Activated T-cell treated with anti-CD3 and anti-CD28 coated beads, Interleukin-2, amount 50 U/mL, for 24 hours (primary cell): Measurements from ENCODE around the gene CELF3.
A peak's percentile ranks its signal among the peaks of the same experiment; 100 is the strongest.
"Not testable (repeated sequence)": the region's sequence is repeated elsewhere in the genome, so short reads cannot be mapped to it uniquely, and the experiment has no call there.

Source experiments
- DNase-seq: peaks from one replicate; pipeline ENCODE4 v3.0.0-alpha.2; 2020
- H3K27ac Mint-ChIP-seq: 2 replicates; pipeline ENCODE4 v1.8.0; 2020; ENCODE audit warnings: mild to moderate bottlenecking, mixed read lengths
- H3K27me3 Mint-ChIP-seq: 2 replicates; pipeline ENCODE4 v1.8.0; 2020; ENCODE audit warnings: mixed read lengths
- H3K36me3 Mint-ChIP-seq: 2 replicates; pipeline ENCODE4 v1.8.0; 2020; ENCODE audit warnings: low read depth, mixed read lengths
- H3K4me1 Mint-ChIP-seq: 2 replicates; pipeline ENCODE4 v1.8.0; 2020; ENCODE audit warnings: low read depth, mixed read lengths
- H3K4me3 Mint-ChIP-seq: 2 replicates; pipeline ENCODE4 v1.8.0; 2020; ENCODE audit warnings: mild to moderate bottlenecking, moderate library complexity, mixed read lengths
- H3K9me3 Mint-ChIP-seq: 2 replicates; pipeline ENCODE4 v1.8.0; 2020; ENCODE audit warnings: mixed read lengths

Gene CELF3

GRCh38 chr1:151716771-151717631, at the start of gene CELF3:
CELF3 (minus strand) TSS chr1:151716803; CDS start chr1:151716020, 783 bp downstream.
- no peak within 1 kb of the TSS for H3K4me3 Mint-ChIP-seq
- no peak within 1 kb of the TSS for H3K27ac Mint-ChIP-seq
- H3K4me1 Mint-ChIP-seq: peaks cover 27% of the 10 kb centered on the region
- peaks cover 84% of the 10 kb centered on the region for H3K27me3 Mint-ChIP-seq
- H3K36me3 Mint-ChIP-seq: no peaks in the 10 kb centered on the region
- DNase-seq: no peak
- H3K9me3 Mint-ChIP-seq: no peaks in the 10 kb centered on the region

- Mint-ChIP-seq H3K4me1 (peaks cover 29% of the 10 kb centered on the region), H3K27me3 (no peaks in the 10 kb centered on the region), H3K36me3 (peaks cover 47% of the 10 kb centered on the region), H3K27ac (peak overlapping the region; percentile 91), H3K4me3 (peak overlapping the region; percentile 94), H3K9me3 (no peaks in the 10 kb centered on the region)
- no peak for DNase-seq
Measured at GRCh38 chr1:151763990-151764389, 47.4 kb upstream of the CELF3 start.

GRCh38 chr1:151762941-151763921, 46.6 kb upstream of the CELF3 start, which contains the start of gene MRPL9:
MRPL9 (minus strand) TSS chr1:151763496; CDS start chr1:151763479, 17 bp downstream.
- Mint-ChIP-seq H3K27ac (peak within 1 kb of the TSS; percentile 91), H3K27me3 (no peaks in the 10 kb centered on the region), H3K9me3 (no peaks in the 10 kb centered on the region), H3K4me3 (peak within 1 kb of the TSS; percentile 94), H3K4me1 (peaks cover 27% of the 10 kb centered on the region), H3K36me3 (peaks cover 53% of the 10 kb centered on the region)
- DNase-seq: peak; percentile 92

- Mint-ChIP-seq H3K4me1 (peaks cover 40% of the 10 kb centered on the region), H3K9me3 (no peaks in the 10 kb centered on the region), H3K27ac (peak overlapping the region; percentile 91), H3K27me3 (no peaks in the 10 kb centered on the region), H3K4me3 (no peak overlapping the region), H3K36me3 (peaks cover 76% of the 10 kb centered on the region)
- no peak for DNase-seq
Measured at GRCh38 chr1:151760597-151761385, 44.2 kb upstream of the CELF3 start.

GRCh38 chr1:151759241-151759640, 42.6 kb upstream of the CELF3 start:
- peaks cover 87% of the 10 kb centered on the region for H3K36me3 Mint-ChIP-seq
- no peak for DNase-seq
- H3K27me3 Mint-ChIP-seq: no peaks in the 10 kb centered on the region
- peaks cover 36% of the 10 kb centered on the region for H3K4me1 Mint-ChIP-seq
- no peaks in the 10 kb centered on the region for H3K9me3 Mint-ChIP-seq
- H3K4me3 Mint-ChIP-seq: no peak overlapping the region
- H3K27ac Mint-ChIP-seq: peak overlapping the region; percentile 51

- H3K9me3 Mint-ChIP-seq: no peaks in the 10 kb centered on the region
- DNase-seq: no peak
- peaks cover 18% of the 10 kb centered on the region for H3K4me1 Mint-ChIP-seq
- H3K4me3 Mint-ChIP-seq: no peak overlapping the region
- peak overlapping the region; percentile 72 for H3K27ac Mint-ChIP-seq
- H3K36me3 Mint-ChIP-seq: peaks cover 68% of the 10 kb centered on the region
- H3K27me3 Mint-ChIP-seq: peaks cover 4% of the 10 kb centered on the region
Measured at GRCh38 chr1:151756291-151756690, 39.7 kb upstream of the CELF3 start.

GRCh38 chr1:151741516-151741915, 24.9 kb upstream of the CELF3 start:
- no peak for DNase-seq
- Mint-ChIP-seq H3K4me1 (peaks cover 2% of the 10 kb centered on the region), H3K27me3 (no peaks in the 10 kb centered on the region), H3K4me3 (no peak overlapping the region), H3K9me3 (peaks cover 11% of the 10 kb centered on the region), H3K27ac (no peak overlapping the region), H3K36me3 (no peaks in the 10 kb centered on the region)

GRCh38 chr1:151739590-151740355, 23.2 kb upstream of the CELF3 start:
- peaks cover 2% of the 10 kb centered on the region for H3K4me1 Mint-ChIP-seq

GRCh38 chr1:151737479-151737878, 20.9 kb upstream of the CELF3 start:
- Mint-ChIP-seq H3K9me3 (peaks cover 11% of the 10 kb centered on the region), H3K4me3 (no peak overlapping the region), H3K27me3 (peaks cover 6% of the 10 kb centered on the region), H3K27ac (no peak overlapping the region), H3K36me3 (no peaks in the 10 kb centered on the region), H3K4me1 (peaks cover 2% of the 10 kb centered on the region)
- DNase-seq: no peak

More at GRCh38 chr1:151739590-151740355, 23.2 kb upstream of the CELF3 start:
- Mint-ChIP-seq H3K36me3 (no peaks in the 10 kb centered on the region), H3K9me3 (peaks cover 11% of the 10 kb centered on the region), H3K27ac (no peak overlapping the region), H3K4me3 (no peak overlapping the region), H3K27me3 (no peaks in the 10 kb centered on the region)
- no peak for DNase-seq

- DNase-seq: no peak
- H3K27me3 Mint-ChIP-seq: peaks cover 8% of the 10 kb centered on the region
- H3K4me3 Mint-ChIP-seq: no peak overlapping the region
- peaks cover 11% of the 10 kb centered on the region for H3K9me3 Mint-ChIP-seq
- H3K4me1 Mint-ChIP-seq: peaks cover 2% of the 10 kb centered on the region
- no peak overlapping the region for H3K27ac Mint-ChIP-seq
- no peaks in the 10 kb centered on the region for H3K36me3 Mint-ChIP-seq
Measured at GRCh38 chr1:151737026-151737425, 20.4 kb upstream of the CELF3 start.

GRCh38 chr1:151733995-151734394, 17.4 kb upstream of the CELF3 start:
- not testable (repeated sequence) for H3K27ac Mint-ChIP-seq, H3K4me1 Mint-ChIP-seq, DNase-seq, H3K4me3 Mint-ChIP-seq, H3K36me3 Mint-ChIP-seq
- Mint-ChIP-seq H3K27me3 (peaks cover 24% of the 10 kb centered on the region), H3K9me3 (peaks cover 11% of the 10 kb centered on the region)

GRCh38 chr1:151733126-151733525, 16.5 kb upstream of the CELF3 start:
- DNase-seq: no peak
- Mint-ChIP-seq H3K4me1 (no peaks in the 10 kb centered on the region), H3K36me3 (no peaks in the 10 kb centered on the region), H3K4me3 (no peak overlapping the region), H3K27ac (no peak overlapping the region), H3K27me3 (peaks cover 31% of the 10 kb centered on the region), H3K9me3 (peaks cover 6% of the 10 kb centered on the region)

- DNase-seq: no peak
- Mint-ChIP-seq H3K27ac (no peak overlapping the region), H3K4me3 (no peak overlapping the region), H3K27me3 (peaks cover 58% of the 10 kb centered on the region), H3K36me3 (no peaks in the 10 kb centered on the region), H3K9me3 (no peaks in the 10 kb centered on the region), H3K4me1 (no peaks in the 10 kb centered on the region)
Measured at GRCh38 chr1:151729966-151730291, 13.3 kb upstream of the CELF3 start.
